Stimulated activated CD4-positive, alpha-beta T cell treated with anti-CD3 and anti-CD28 coated beads, Interleukin-1b, Interleukin-23, amount 100 ng/mL, for 4 hours (primary cell): ENCODE data around the gene WEE2.
"Not testable (repeated sequence)": the region's sequence is repeated elsewhere in the genome, so short reads cannot be mapped to it uniquely, and the experiment has no call there.

Source experiments
- DNase-seq, 2 donors: peaks; one replicate each; pipeline ENCODE4 v3.0.0-alpha.2; 2020; ENCODE audit warnings: low read depth in 2 of 2

WEE2 gene

GRCh38 chr7:141708351-141708750 lies at the start of gene WEE2:
WEE2 (plus strand) TSS chr7:141708353; CDS start chr7:141708759, 406 bp downstream.
- DNase-seq = no peak

GRCh38 chr7:141659501-141659900 lies 48.7 kb upstream of the WEE2 start:
- DNase-seq = no peak

GRCh38 chr7:141660259-141660658 lies 47.9 kb upstream of the WEE2 start:
- no peak for DNase-seq

GRCh38 chr7:141663081-141663849 lies 44.9 kb upstream of the WEE2 start:
- no peak for DNase-seq

- DNase-seq = no peak
Measured at GRCh38 chr7:141664450-141664849, 43.7 kb upstream of the WEE2 start.

- no peak for DNase-seq
Measured at GRCh38 chr7:141665208-141666035, 42.7 kb upstream of the WEE2 start.

- no peak for DNase-seq
Measured at GRCh38 chr7:141666071-141666470, 42.1 kb upstream of the WEE2 start.

GRCh38 chr7:141668853-141669252 lies 39.3 kb upstream of the WEE2 start:
- DNase-seq = no peak

- no peak for DNase-seq
Measured at GRCh38 chr7:141671705-141672496, 36.3 kb upstream of the WEE2 start.

- no peak for DNase-seq
Measured at GRCh38 chr7:141673346-141673745, 34.8 kb upstream of the WEE2 start.

- no peak for DNase-seq
Measured at GRCh38 chr7:141674171-141674671, 33.9 kb upstream of the WEE2 start.

GRCh38 chr7:141674702-141675101 lies 33.5 kb upstream of the WEE2 start:
- DNase-seq = no peak

GRCh38 chr7:141675436-141676215 lies 32.5 kb upstream of the WEE2 start:
- DNase-seq = no peak

GRCh38 chr7:141676618-141677017 lies 31.5 kb upstream of the WEE2 start:
- no peak for DNase-seq

- DNase-seq = no peak
Measured at GRCh38 chr7:141679014-141679413, 29.1 kb upstream of the WEE2 start.

GRCh38 chr7:141685285-141686023 lies 22.7 kb upstream of the WEE2 start:
- no peak for DNase-seq

GRCh38 chr7:141686074-141686473 lies 22.1 kb upstream of the WEE2 start:
- no peak for DNase-seq

- no peak for DNase-seq
Measured at GRCh38 chr7:141686670-141687069, 21.5 kb upstream of the WEE2 start.

GRCh38 chr7:141688043-141688442 lies 20.1 kb upstream of the WEE2 start:
- no peak for DNase-seq

- DNase-seq = not testable (repeated sequence)
Measured at GRCh38 chr7:141689072-141689825, 18.9 kb upstream of the WEE2 start.
